GM12873 (cell line): Measurements from ENCODE around the gene RFX2.

ENCODE experiments used
- TF ChIP-seq, protein P1 (sequence below): IDR thresholded peaks from 2 replicates; pipeline ENCODE4 v1.5.1; 2012; ENCODE audit warnings: low read depth, mild to moderate bottlenecking, moderate library complexity, low read length, control low read depth; ENCODE audit not compliant: insufficient read depth; ENCODE audit errors: missing control alignments

The RFX2 gene

GRCh38 chr19:6011206-6011605 lies 99.1 kb downstream of the RFX2 start:
- TF ChIP-seq, protein P1, sequence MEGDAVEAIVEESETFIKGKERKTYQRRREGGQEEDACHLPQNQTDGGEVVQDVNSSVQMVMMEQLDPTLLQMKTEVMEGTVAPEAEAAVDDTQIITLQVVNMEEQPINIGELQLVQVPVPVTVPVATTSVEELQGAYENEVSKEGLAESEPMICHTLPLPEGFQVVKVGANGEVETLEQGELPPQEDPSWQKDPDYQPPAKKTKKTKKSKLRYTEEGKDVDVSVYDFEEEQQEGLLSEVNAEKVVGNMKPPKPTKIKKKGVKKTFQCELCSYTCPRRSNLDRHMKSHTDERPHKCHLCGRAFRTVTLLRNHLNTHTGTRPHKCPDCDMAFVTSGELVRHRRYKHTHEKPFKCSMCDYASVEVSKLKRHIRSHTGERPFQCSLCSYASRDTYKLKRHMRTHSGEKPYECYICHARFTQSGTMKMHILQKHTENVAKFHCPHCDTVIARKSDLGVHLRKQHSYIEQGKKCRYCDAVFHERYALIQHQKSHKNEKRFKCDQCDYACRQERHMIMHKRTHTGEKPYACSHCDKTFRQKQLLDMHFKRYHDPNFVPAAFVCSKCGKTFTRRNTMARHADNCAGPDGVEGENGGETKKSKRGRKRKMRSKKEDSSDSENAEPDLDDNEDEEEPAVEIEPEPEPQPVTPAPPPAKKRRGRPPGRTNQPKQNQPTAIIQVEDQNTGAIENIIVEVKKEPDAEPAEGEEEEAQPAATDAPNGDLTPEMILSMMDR, result no peak

- TF ChIP-seq, protein P1, result no peak
Observed at GRCh38 chr19:6010107-6010506, 100.2 kb downstream of the RFX2 start.

DNA sequence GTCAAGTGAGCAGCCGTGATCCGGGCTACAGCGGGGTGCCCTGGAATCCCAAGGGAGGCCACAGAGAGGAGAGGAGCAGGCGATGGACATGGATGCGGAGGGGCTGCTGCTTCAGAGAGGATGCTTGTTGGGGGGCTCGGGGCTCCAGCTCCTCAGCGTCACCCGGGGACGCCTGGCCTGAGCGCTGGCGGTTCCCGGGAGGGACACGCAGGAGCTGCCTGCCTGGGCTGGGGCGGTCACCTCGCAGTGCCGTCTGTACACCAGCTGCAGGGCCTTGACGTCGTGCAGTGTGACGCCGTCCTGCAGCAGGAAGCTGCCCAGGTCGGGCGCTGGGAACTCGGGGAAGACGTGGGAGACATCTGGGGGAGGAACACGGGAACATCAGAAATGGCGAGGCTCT lies 102.4 kb downstream of the RFX2 start:
- TF ChIP-seq, protein P1, result no peak

DNA sequence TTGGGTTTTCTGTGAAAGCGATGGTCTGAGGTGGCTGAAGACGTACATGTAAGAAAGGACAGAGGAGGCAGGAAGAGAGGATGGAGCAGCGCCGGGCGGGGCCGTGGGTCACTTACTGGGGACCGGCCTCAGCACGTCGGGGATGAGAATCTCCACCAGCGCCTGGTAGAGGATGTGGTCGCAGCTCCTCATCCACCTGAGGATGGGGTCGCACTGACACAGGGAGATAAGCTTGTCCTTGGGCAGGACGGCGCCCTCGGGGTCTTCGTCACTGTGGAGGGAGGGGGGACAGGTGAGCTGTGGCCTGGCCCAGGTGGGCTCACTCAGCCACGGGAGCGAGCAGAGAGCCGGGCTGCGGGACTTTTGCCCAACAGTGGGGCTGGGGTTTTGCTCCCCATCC lies 103.4 kb downstream of the RFX2 start:
- TF ChIP-seq, protein P1, result no peak

DNA sequence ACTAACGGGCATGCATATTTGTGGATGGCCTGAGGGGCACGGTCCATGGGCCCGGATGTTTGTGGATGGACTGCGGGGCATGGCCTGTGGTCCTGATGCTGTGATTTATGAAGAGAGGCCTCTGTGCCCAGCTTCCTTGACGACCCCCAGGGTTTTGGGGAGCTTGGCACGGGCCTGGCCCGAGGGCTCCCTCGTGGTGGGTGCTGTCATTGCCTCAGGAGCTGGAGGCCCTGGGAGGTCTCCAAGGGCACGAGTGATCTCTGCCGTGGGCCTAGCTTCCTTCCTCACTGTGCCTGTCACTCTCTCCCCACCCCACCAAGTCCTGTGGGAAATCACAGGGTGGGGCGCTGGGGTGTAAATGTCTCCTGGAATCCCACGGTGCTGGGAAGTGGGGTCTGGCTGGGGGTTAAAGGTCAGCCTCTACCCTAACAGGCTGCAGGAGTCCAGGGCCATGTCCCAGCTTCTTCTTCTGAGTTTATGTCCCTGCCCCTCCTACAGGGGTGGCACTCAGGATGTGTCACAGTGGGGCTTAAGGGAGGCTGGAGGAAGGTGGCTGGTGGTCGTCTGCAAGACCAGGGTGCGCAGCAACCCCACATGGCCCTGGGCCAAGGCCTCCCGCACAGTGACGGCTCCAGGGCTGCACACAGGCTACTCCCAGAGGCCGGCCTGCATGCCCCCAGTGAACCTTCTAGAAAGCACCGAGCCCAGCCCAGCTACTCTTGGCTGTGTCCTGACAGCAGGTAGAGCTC lies 104.8 kb downstream of the RFX2 start:
- TF ChIP-seq, protein P1, result no peak

- TF ChIP-seq, protein P1, result no peak
Observed at GRCh38 chr19:6003976-6004375, 106.3 kb downstream of the RFX2 start.

DNA sequence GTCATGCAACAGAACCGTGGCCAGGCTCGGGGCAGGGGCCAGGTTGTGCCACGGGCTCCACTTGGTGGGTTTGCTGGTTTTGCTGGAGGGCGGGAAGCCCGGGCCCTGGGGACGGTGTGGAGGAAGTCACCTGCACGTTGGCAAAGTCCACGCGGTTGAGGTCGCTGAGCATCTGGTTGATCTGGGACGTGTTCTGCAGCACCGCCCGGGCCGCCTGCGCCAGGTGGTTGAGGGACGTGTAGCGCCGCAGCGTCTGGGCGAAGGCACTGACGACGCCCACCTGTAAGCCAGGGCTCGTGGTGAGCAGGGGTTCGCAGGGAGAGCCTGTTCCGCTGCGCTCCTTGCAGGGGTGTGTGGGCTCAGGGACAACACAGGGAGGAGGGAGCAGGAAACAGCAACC lies 107.7 kb downstream of the RFX2 start:
- TF ChIP-seq, protein P1, result no peak
